ENCODE measurements around the gene PKM.

PKM gene

DNA sequence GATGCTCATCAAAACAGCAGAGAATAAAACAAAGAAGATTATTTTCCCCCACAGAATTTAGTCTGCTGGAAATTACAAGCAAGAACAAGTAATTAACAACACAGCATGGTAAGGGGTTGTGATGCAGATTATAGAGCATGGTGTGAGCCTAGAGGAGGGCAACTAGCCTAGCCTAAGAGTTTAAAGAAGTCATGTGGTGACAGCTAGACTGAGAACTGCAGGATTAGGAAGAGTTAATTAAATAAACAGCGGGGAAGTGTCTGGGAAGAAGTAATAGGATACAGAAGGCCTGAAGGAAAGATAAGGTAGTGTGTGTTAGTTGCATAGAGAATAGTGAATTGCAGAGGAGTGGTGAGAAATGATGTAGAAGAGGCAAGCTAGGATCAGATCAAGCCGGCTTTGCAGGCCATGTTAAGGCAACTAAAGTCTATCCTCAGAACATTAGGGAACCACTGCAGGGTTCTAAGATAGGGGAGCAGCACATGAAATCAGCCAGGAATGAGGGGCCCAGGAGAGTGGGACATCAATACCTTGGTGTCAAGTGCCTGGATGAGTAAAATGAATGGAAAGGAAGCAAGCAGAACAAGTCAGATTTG is 11.9 kb upstream of the PKM start:
- TF ChIP-seq, protein P1, sequence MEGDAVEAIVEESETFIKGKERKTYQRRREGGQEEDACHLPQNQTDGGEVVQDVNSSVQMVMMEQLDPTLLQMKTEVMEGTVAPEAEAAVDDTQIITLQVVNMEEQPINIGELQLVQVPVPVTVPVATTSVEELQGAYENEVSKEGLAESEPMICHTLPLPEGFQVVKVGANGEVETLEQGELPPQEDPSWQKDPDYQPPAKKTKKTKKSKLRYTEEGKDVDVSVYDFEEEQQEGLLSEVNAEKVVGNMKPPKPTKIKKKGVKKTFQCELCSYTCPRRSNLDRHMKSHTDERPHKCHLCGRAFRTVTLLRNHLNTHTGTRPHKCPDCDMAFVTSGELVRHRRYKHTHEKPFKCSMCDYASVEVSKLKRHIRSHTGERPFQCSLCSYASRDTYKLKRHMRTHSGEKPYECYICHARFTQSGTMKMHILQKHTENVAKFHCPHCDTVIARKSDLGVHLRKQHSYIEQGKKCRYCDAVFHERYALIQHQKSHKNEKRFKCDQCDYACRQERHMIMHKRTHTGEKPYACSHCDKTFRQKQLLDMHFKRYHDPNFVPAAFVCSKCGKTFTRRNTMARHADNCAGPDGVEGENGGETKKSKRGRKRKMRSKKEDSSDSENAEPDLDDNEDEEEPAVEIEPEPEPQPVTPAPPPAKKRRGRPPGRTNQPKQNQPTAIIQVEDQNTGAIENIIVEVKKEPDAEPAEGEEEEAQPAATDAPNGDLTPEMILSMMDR (conservative IDR thresholded peaks at IDR 0.05; ENCODE audit: low read depth, low read length), result no peak
- no peak for DNase-seq (ENCODE audit: low read depth)
- H3K4me3 ChIP-seq (ENCODE audit: low read depth, low read length), result no peak overlapping the region

DNA sequence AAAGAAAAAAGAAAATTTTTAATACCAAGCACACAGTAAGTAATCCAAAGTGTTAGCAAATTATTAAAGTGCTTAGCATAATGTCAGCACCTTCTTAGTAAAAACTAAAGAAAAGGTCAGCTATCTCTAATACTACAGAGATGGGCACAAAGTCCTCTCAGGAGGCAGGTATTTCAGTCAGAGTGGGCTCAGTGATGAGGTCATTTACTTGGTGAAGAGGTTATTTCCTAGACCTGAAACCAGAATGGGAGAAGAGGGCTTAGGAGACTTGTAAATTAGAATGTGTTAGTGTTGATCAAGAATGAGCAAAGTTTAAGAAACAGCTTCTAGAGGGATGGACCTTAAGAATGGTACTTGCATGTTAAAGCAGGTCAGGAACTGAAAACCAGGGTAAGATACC is 8.7 kb upstream of the PKM start:
- no peak overlapping the region for H3K4me3 ChIP-seq (ENCODE audit: low read depth, low read length)
- TF ChIP-seq, protein P1 (conservative IDR thresholded peaks at IDR 0.05; ENCODE audit: low read depth, low read length), result no peak
- DNase-seq (ENCODE audit: low read depth), result no peak

DNA sequence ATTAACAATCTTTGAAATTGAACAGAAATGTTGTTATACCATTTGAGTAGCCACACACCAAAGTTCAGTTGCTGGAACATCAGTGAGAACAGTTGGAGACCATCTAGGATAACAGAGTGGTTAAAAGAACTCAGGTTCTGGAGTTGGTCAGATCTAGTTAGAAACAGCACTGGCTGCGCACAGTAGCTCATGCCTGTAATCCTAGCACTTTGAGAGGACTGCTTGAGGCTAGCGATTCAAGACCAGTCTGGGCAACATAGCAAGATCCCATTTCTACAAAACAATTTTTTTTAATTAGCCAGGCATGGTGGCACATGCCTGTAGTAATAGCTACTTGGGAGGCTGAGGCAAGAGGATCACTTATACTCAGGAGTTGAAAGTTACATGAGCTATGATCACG is 7.6 kb upstream of the PKM start:
- H3K4me3 ChIP-seq (ENCODE audit: low read depth, low read length), result no peak overlapping the region
- no peak for DNase-seq (ENCODE audit: low read depth)
- TF ChIP-seq, protein P1 (conservative IDR thresholded peaks at IDR 0.05; ENCODE audit: low read depth, low read length), result no peak

DNA sequence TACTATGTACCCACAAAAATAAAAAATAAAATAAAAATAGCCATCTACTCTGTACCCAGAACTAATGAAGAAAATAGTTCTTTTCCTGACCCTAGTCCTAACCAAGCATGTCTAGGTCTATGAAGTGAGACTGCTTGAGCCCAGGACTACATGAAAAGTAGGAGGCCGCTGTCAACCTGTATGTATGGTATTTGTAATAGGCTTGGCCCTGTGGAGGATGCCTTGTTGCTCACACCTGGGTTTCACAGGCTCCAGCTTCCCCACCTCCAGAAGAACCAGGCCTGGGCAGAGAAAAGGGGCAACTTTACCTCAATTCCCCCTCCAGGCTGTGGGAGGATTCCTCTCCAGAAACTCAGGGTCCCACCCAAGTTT is 6.8 kb upstream of the PKM start:
- DNase-seq (ENCODE audit: low read depth), result peak; percentile 25
- H3K4me3 ChIP-seq (ENCODE audit: low read depth, low read length), result no peak overlapping the region
- TF ChIP-seq, protein P1 (conservative IDR thresholded peaks at IDR 0.05; ENCODE audit: low read depth, low read length), result no peak

DNA sequence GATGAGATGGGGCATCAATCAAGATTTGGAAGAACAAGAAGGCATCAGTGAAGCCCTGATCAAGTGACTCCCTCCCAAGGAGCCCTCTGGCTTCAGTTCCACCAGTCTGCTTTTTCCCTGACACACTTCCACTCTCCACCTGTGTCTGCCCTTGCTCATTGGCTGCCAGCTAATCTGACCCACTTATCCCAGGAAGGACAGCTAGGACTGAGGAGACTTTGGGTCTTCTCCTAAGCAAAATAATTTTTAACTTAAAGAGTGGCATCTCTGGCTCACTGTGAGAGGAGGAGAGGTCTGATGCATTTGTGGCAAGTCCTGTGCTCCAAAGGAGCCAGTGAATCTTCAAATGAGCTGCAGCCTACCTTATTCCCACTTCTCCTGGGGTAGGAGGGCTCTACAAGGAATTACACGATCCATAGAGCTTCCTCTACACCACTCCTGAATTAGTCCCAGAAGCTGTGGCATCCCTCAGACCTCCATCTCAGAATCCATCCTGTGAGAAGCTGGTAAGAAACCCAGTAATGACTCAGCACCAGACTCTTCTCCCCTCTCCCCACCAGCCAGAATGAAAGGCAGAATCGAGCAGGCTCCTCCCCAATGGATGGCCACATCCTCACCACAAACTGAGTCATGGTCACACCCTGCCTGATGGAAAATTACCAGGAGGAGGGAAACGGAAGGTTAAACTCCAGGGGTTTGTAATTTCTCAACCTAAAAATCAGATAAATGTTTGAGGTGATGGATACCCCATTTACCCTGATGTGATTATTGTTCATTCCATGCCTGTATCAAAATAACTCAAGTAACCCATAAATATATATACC is 6.3 kb upstream of the PKM start:
- DNase-seq (ENCODE audit: low read depth), result peak; percentile 99
- TF ChIP-seq, protein P1 (conservative IDR thresholded peaks at IDR 0.05; ENCODE audit: low read depth, low read length), result no peak
- peak overlapping the region; percentile 49 for H3K4me3 ChIP-seq (ENCODE audit: low read depth, low read length)

DNA sequence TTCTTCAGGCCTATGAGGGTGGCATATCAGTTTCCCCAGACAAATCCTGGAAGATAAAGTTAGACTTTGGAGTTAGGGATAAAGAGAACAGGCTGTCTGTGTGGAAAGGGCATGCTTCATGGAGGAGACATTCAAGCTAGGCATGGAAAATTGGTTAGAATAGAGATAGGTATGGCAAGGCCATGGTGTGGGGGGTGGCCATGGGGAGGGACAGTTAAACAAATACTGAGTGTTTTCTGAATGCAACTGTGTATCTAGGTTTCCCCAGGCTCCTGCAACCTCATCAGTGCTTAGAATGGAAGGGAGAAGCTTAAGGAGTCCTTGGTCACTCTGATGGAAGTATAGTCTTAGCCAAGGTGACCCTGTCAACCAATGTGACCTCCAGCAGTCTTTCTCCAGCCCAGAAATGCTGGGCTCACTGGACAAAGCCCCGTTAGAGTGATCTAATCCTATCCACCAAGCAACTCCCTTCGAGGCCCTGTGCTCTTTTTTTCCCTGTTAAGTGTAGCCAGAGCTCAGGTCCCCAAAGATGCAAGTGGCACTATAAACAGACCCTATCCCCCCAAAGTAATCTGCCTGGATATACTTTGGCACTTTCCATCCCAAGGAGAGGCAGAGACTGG is 5.5 kb upstream of the PKM start:
- no peak for DNase-seq (ENCODE audit: low read depth)
- H3K4me3 ChIP-seq (ENCODE audit: low read depth, low read length), result peak overlapping the region; percentile 49
- TF ChIP-seq, protein P1 (conservative IDR thresholded peaks at IDR 0.05; ENCODE audit: low read depth, low read length), result no peak
